HG02623 (cell line): Measurements from ENCODE around the gene SUGP2.
"Not testable (repeated sequence)": the region's sequence is repeated elsewhere in the genome, so short reads cannot be mapped to it uniquely, and the experiment has no call there.

Source experiments
- ATAC-seq: cut with Tn5 transposase; IDR thresholded peaks from one replicate; pipeline ENCODE4 v1.9.1; 2021; ENCODE audit warnings: moderate library complexity; ENCODE audit not compliant: unreplicated experiment

SUGP2 gene

DNA sequence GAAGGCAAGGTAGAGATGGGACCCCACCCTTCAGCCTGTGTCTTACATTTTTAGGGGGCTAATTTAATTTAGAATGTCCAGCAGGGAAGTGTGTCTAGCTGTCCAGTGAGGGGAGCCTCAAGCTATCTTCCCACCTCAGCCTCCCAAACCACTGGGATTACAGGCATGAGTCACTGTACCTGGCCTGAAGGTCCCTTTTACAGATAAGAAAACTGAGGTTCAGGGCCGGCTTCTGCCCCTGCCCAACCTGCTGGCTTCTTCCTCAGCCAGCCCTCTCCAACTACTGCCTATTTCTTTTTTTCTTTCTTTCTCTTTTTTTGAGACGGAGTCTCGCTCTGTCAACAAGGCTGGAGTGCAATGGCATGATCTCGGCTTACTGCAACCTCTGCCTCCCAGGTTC is 72.9 kb downstream of the SUGP2 start:
- ATAC-seq = no peak

DNA sequence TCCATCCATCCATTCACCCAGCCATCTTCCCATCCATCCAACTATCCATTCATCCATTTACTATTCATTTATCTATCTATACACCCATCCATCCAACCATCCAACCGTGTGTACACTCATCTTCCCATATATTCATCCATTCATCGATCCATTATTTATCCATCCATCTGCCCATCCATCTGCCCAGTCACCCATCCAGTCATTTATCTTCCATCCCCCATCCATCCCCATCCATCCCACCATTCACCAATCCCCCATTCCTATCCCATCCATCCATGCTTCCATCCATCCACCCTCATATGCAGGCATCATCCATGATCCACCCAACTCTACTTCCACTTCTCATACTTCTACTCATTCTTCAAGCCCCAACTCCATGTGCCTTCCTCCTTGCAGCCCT is 78.3 kb downstream of the SUGP2 start:
- ATAC-seq = no peak

- no peak for ATAC-seq
These were observed 79.2 kb downstream of the SUGP2 start for GRCh38 chr19:18954094-18954493.

DNA sequence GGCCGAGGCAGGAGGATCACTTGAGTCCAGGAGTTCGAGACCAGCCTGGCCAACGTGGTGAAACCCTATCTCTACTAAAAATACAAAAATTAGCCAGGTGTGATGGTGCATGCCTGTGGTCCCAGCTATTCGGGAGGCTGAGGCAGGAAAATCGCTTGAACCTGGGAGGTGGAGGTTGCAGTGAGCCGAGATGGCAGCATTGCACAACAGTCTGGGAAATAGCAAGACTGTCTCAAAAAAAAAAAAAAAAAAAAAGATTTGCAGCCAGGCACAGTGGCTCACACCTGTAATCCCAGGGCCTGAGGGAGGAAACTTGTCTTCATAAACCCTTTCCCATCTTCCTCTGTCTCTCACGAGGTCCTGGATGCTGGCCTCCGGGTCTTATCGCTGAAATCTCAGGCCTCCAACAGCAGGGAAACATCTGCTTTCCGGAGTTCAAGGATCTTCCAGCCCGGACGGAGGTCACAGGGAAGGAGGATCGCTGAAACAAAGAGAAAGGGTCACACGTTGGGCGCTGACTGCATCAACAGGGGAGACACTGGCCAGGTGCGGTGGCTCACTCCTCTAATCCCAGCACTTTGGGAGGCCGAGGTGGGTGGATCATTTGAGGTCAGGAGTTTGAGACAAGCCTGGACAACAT is 80.8 kb downstream of the SUGP2 start:
- not testable (repeated sequence) for ATAC-seq

- no peak for ATAC-seq
These were observed 81.5 kb downstream of the SUGP2 start for GRCh38 chr19:18951721-18952281.

GRCh38 chr19:18949858-18950257 is 83.5 kb downstream of the SUGP2 start:
- ATAC-seq = no peak

GRCh38 chr19:18948976-18949356 is 84.4 kb downstream of the SUGP2 start:
- no peak for ATAC-seq

DNA sequence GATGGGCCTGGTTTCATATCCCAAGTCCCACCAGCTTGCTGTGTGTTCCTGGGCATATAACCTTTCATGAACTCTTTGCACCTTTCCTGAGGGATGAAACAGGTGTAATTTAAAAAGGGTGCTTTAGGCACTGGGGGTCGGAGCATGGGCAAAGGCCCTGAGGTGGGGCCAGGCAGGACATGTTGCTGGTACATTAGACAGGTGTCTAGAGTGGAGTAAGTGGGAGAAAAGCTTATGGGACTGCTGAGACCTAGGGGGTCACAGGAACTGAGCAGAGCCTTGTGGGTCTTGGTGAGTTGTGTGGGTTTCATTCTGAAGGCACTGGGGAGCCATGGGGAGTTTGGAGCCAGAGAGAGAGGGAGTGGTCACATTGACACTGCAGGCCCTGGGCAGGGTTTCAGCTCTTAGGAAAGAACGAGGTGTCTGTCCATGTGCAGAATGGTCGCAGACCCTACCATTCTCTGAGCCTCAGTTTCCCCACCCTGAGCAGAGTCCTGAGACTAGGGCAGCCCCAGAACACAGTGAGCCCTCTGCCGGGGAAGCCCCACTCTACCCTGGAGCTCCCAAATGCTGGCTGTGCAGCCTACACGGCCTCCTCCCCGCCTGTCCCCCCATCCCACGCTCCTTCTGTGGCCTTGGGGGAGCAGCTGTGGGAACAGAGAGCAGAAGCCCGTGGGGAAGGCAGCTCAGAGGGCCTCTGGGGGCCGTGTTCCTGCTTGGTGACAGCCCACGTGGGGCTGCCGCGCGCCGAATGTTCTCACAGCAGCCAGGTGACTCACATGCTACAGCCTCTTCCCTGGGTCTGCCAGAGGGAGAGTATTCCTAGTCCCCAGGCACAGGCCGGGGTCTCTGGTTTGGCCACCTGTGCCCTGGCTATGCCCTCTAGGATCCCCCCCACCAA is 85.0 kb downstream of the SUGP2 start:
- no peak for ATAC-seq

DNA sequence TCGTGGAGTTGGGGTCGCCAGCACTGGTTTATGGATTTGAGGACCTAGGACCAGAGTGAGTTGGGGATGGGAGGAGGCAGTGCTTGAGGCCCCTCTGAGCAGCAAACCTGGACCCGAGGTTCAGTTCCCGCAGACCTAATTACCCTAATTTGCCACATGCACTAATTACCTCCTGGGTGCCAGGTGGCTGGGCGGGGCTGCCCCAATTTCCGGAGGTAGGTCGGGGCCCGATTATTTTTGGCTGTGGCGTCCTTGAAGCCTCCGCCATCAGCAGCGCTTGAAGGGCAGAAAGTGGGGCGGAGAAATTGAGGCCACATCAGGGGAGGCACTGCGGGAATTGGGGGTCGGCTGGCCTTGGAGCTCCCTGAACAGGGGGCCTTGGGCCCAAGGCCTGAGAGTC is 86.4 kb downstream of the SUGP2 start:
- no peak for ATAC-seq

DNA sequence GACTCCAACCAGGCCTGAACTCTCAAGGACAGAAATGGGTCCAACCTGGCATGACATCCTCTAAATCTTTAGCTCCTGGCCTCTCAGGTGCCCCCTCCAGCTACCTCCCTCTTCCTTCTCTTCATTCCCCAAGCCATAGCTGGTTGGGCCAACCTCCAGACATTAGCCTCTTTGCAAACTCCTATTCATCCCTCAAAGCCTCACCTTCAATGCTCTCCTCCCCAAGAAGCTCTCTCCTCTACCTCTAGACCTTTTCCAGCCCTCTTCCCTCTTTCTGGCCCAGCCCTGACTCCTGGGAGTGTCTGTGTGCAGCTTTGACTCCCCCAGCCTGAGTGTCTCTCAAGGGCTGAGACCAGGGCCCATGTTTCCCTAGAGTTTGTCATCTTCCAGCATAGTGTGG is 87.0 kb downstream of the SUGP2 start:
- no peak for ATAC-seq

DNA sequence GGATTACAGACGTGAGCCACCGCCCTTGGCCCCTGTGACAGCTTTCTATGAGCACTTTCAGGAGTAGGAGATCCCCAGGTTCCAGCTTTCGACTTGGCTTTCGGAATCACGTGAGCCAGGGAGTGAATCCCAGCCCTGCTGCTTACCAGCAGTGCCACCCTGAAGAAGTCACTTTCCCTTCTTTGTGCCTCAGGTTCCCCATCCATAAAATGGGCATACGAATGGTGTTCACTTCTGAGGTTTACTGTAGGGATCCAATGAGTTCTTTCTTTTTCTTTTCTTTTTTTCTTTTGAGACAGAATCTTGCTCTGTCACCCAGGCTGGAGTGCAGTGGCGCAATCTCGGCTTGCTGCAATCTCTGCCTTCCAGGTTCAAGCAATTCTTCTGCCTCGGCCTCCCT is 88.0 kb downstream of the SUGP2 start:
- no peak for ATAC-seq

GRCh38 chr19:18943465-18943864 is 89.9 kb downstream of the SUGP2 start:
- ATAC-seq = no peak

GRCh38 chr19:18942692-18943091 is 90.6 kb downstream of the SUGP2 start:
- no peak for ATAC-seq

- ATAC-seq = no peak
These were observed 91.5 kb downstream of the SUGP2 start for GRCh38 chr19:18941628-18942354.
